ENCODE results near the gene LTBP3. TPM values are rescaled to one million over a fixed set of nuclear protein-coding genes. Genes with fewer than 3 reads are reported as not detected.

LTBP3 gene
- total and polyA plus RNA-seq, 9 donors: 35.9 to 292 (median 188) TPM

- 79 to 91% (median 82%) methylated on average over 2 of the region's 2 CpGs for WGBS, 3 donors
- no peaks in the 10 kb centered on the region for H3K36me3 ChIP-seq
- no peak for DNase-seq
- H3K9me3 ChIP-seq: no peaks in the 10 kb centered on the region
- intact Hi-C loops (cut with DNase I): no loop called here
- H3K27me3 ChIP-seq: no peaks in the 10 kb centered on the region
- peak overlapping the region; percentile 12 to 20 for H3K27ac ChIP-seq
- TF ChIP-seq CTCF (IDR thresholded peaks at IDR 0.05): no peak
- TF ChIP-seq POLR2A (IDR thresholded peaks at IDR 0.05): no peak
- TF ChIP-seq EP300 (IDR thresholded peaks at IDR 0.05): no peak
- no peak overlapping the region for H3K4me3 ChIP-seq
- H3K4me1 ChIP-seq (ENCODE audit: insufficient read depth): peaks cover 8% of the 10 kb centered on the region
These were observed 20.9 kb downstream of the LTBP3 start for GRCh38 chr11:65537296-65537597.

- no peaks in the 10 kb centered on the region for H3K36me3 ChIP-seq
- H3K27ac ChIP-seq: no peak overlapping the region
- no peak for TF ChIP-seq POLR2A (IDR thresholded peaks at IDR 0.05)
- TF ChIP-seq CTCF (IDR thresholded peaks at IDR 0.05): no peak
- TF ChIP-seq EP300 (IDR thresholded peaks at IDR 0.05): no peak
- H3K4me1 ChIP-seq (ENCODE audit: insufficient read depth): peaks cover 8% of the 10 kb centered on the region
- intact Hi-C loops (cut with DNase I): no loop called here
- H3K27me3 ChIP-seq: no peaks in the 10 kb centered on the region
- WGBS, 3 donors: 74 to 80% (median 78%) methylated on average over 12 of the region's 12 CpGs
- no peaks in the 10 kb centered on the region for H3K9me3 ChIP-seq
- H3K4me3 ChIP-seq: no peak overlapping the region
- no peak for DNase-seq
These were observed 21.5 kb downstream of the LTBP3 start for GRCh38 chr11:65536412-65537295.

GRCh38 chr11:65535102-65535501 lies 23.1 kb downstream of the LTBP3 start:
- 78 to 82% (median 81%) methylated on average over 9 of the region's 9 CpGs for WGBS, 3 donors
- Histone ChIP-seq H3K27me3 (no peaks in the 10 kb centered on the region), H3K4me1 (ENCODE audit: insufficient read depth) (peaks cover 3% of the 10 kb centered on the region)

DNA sequence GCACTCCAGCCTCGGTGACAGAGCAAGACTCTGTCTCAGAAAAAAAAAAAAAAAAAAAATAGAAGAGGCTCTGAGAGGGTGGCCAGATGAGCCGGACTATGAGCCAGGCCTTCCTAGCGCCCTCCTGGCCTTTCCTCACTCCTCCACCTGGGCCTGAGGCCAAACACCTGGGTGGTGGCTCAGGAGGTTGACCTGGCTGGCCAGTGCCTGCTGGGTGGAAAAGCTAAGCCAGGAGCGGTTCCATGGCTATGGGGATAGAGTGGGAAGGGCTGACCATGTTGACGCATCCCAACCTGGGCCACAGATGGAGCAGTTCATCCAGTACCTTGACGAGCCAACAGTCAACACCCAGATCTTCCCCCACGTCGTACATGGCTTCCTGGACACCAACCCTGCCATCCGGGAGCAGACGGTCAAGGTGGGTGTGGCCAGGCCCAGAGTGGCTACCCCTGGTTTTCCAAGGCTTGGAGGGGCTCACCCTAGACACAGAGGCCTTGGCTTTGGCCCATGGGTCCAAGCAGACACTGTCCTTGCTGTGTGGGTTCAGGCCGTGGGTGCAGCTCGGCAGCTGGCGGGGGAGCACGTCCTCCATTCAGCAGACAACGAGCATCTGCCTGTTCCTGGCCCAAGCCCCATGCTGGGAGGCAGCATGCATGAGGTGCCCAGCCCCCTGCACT lies 25.6 kb downstream of the LTBP3 start:
- WGBS, 3 donors: 45 to 50% (median 48%) methylated on average over 13 to 15 of the region's 15 CpGs
- H3K4me3 ChIP-seq: no peak overlapping the region
- H3K36me3 ChIP-seq: no peaks in the 10 kb centered on the region
- H3K4me1 ChIP-seq (ENCODE audit: insufficient read depth): peaks cover 14% of the 10 kb centered on the region
- DNase-seq: peak in 4 of 5 donors; percentile 39 to 57 (median 54)
- intact Hi-C loops (cut with DNase I): loop anchor here in 1 of 4 donors (5.0 kb wide), 1 partner anchor 40 kb away; the partner anchor contains the start of genes FAM89B and ZNRD2
- TF ChIP-seq EP300 (IDR thresholded peaks at IDR 0.05): no peak
- TF ChIP-seq POLR2A (IDR thresholded peaks at IDR 0.05): no peak
- no peak for TF ChIP-seq CTCF (IDR thresholded peaks at IDR 0.05)
- no peaks in the 10 kb centered on the region for H3K9me3 ChIP-seq
- no peak overlapping the region for H3K27ac ChIP-seq
- H3K27me3 ChIP-seq: no peaks in the 10 kb centered on the region

More at GRCh38 chr11:65535102-65535501, 23.1 kb downstream of the LTBP3 start:
- Histone ChIP-seq H3K9me3 (no peaks in the 10 kb centered on the region), H3K27ac (no peak overlapping the region), H3K4me3 (no peak overlapping the region), H3K36me3 (no peaks in the 10 kb centered on the region)
- DNase-seq: no peak
- TF ChIP-seq CTCF (IDR thresholded peaks at IDR 0.05) (no peak), POLR2A (IDR thresholded peaks at IDR 0.05) (no peak), EP300 (IDR thresholded peaks at IDR 0.05) (no peak)
- intact Hi-C loops (cut with DNase I): no loop called here
